Dendritic cell treated with granulocyte-macrophage colony-stimulating factor and Interleukin-4, amounts not matched to agents 40 ng/mL and 50 ng/mL, for 4 days (primary cell): Measurements from ENCODE around the gene ZCCHC2.

Experiments used
- H3K27ac Mint-ChIP-seq: one replicate; pipeline ENCODE4 v1.8.0; 2022; ENCODE audit warnings: mild to moderate bottlenecking, mixed read lengths
- H3K27me3 Mint-ChIP-seq: one replicate; pipeline ENCODE4 v1.8.0; 2022; ENCODE audit warnings: mild to moderate bottlenecking, mixed read lengths
- H3K36me3 Mint-ChIP-seq: one replicate; pipeline ENCODE4 v1.8.0; 2022; ENCODE audit warnings: low read depth, mixed read lengths
- H3K4me1 Mint-ChIP-seq: one replicate; pipeline ENCODE4 v1.8.0; 2022; ENCODE audit warnings: low read depth, mixed read lengths
- H3K4me3 Mint-ChIP-seq: one replicate; pipeline ENCODE4 v1.8.0; 2022; ENCODE audit warnings: mild to moderate bottlenecking, moderate library complexity, mixed read lengths
- H3K9me3 Mint-ChIP-seq: one replicate; pipeline ENCODE4 v1.8.0; 2022; ENCODE audit warnings: mixed read lengths
- intact Hi-C: fragments of 100-400 bp; cut with micrococcal nuclease; formaldehyde crosslinking; loops from one replicate; pipeline ENCODE4 v1.15.0; 2022

ZCCHC2 gene

GRCh38 chr18:62584241-62585120, 61.7 kb downstream of the ZCCHC2 start:
- intact Hi-C loops = loop anchor here (1.0 to 10.0 kb wide), 3 partner anchors 130 to 402 kb away; partner anchors contain the start of gene PHLPP1
- Mint-ChIP-seq H3K27me3 (peaks cover 2% of the 10 kb centered on the region), H3K27ac (peak overlapping the region; percentile 68), H3K4me3 (peak overlapping the region; percentile 40), H3K36me3 (peaks cover 61% of the 10 kb centered on the region), H3K9me3 (no peaks in the 10 kb centered on the region), H3K4me1 (peaks cover 44% of the 10 kb centered on the region)

- Mint-ChIP-seq H3K27me3 (peaks cover 5% of the 10 kb centered on the region), H3K9me3 (no peaks in the 10 kb centered on the region), H3K4me1 (peaks cover 44% of the 10 kb centered on the region), H3K4me3 (no peak overlapping the region), H3K27ac (no peak overlapping the region), H3K36me3 (peaks cover 52% of the 10 kb centered on the region)
- intact Hi-C loops = loop anchor here (1.0 to 10.0 kb wide), 2 partner anchors 129 to 397 kb away; partner anchors contain the start of gene PHLPP1
Observed at GRCh38 chr18:62585274-62586150, 62.7 kb downstream of the ZCCHC2 start.

- H3K4me3 Mint-ChIP-seq = peak overlapping the region; percentile 38
- no peak overlapping the region for H3K27ac Mint-ChIP-seq
- peaks cover 52% of the 10 kb centered on the region for H3K36me3 Mint-ChIP-seq
- peaks cover 5% of the 10 kb centered on the region for H3K27me3 Mint-ChIP-seq
- peaks cover 51% of the 10 kb centered on the region for H3K4me1 Mint-ChIP-seq
- H3K9me3 Mint-ChIP-seq = no peaks in the 10 kb centered on the region
- intact Hi-C loops = loop anchor here (1.0 to 10.0 kb wide), 2 partner anchors 129 to 396 kb away; partner anchors contain the start of gene PHLPP1
Observed at GRCh38 chr18:62586151-62586774, 63.4 kb downstream of the ZCCHC2 start.

GRCh38 chr18:62586781-62587487, 64.1 kb downstream of the ZCCHC2 start:
- H3K27ac Mint-ChIP-seq = no peak overlapping the region
- no peaks in the 10 kb centered on the region for H3K9me3 Mint-ChIP-seq
- H3K27me3 Mint-ChIP-seq = peaks cover 8% of the 10 kb centered on the region
- peaks cover 48% of the 10 kb centered on the region for H3K36me3 Mint-ChIP-seq
- intact Hi-C loops = loop anchor here (1.0 to 10.0 kb wide), 2 partner anchors 128 to 395 kb away; partner anchors contain the start of gene PHLPP1
- H3K4me1 Mint-ChIP-seq = peaks cover 51% of the 10 kb centered on the region
- H3K4me3 Mint-ChIP-seq = no peak overlapping the region

- no peak overlapping the region for H3K27ac Mint-ChIP-seq
- H3K9me3 Mint-ChIP-seq = no peaks in the 10 kb centered on the region
- H3K4me3 Mint-ChIP-seq = no peak overlapping the region
- peaks cover 40% of the 10 kb centered on the region for H3K36me3 Mint-ChIP-seq
- intact Hi-C loops = loop anchor here (10.0 kb wide), 1 partner anchor 127 kb away; the partner anchor contains the start of gene PHLPP1
- H3K27me3 Mint-ChIP-seq = peaks cover 14% of the 10 kb centered on the region
- peaks cover 47% of the 10 kb centered on the region for H3K4me1 Mint-ChIP-seq
Observed at GRCh38 chr18:62587689-62588088, 64.9 kb downstream of the ZCCHC2 start.

GRCh38 chr18:62588217-62588616, 65.4 kb downstream of the ZCCHC2 start:
- intact Hi-C loops = loop anchor here (10.0 kb wide), 1 partner anchor 127 kb away; the partner anchor contains the start of gene PHLPP1
- Mint-ChIP-seq H3K27me3 (peaks cover 18% of the 10 kb centered on the region), H3K27ac (no peak overlapping the region)

GRCh38 chr18:62590799-62591590, 68.2 kb downstream of the ZCCHC2 start:
- Mint-ChIP-seq H3K36me3 (peaks cover 18% of the 10 kb centered on the region), H3K9me3 (no peaks in the 10 kb centered on the region)

More at GRCh38 chr18:62588217-62588616, 65.4 kb downstream of the ZCCHC2 start:
- peaks cover 43% of the 10 kb centered on the region for H3K4me1 Mint-ChIP-seq
- no peaks in the 10 kb centered on the region for H3K9me3 Mint-ChIP-seq
- H3K36me3 Mint-ChIP-seq = peaks cover 40% of the 10 kb centered on the region
- no peak overlapping the region for H3K4me3 Mint-ChIP-seq

GRCh38 chr18:62596145-62597005, 73.5 kb downstream of the ZCCHC2 start:
- Mint-ChIP-seq H3K27ac (no peak overlapping the region), H3K9me3 (no peaks in the 10 kb centered on the region), H3K4me1 (peaks cover 13% of the 10 kb centered on the region), H3K27me3 (peaks cover 75% of the 10 kb centered on the region), H3K36me3 (no peaks in the 10 kb centered on the region), H3K4me3 (peak overlapping the region; percentile 27)
- intact Hi-C loops = no loop called here

More at GRCh38 chr18:62590799-62591590, 68.2 kb downstream of the ZCCHC2 start:
- Mint-ChIP-seq H3K27me3 (peaks cover 41% of the 10 kb centered on the region), H3K27ac (no peak overlapping the region), H3K4me3 (no peak overlapping the region), H3K4me1 (peaks cover 28% of the 10 kb centered on the region)
- intact Hi-C loops = no loop called here

- Mint-ChIP-seq H3K27me3 (peaks cover 42% of the 10 kb centered on the region), H3K4me1 (peaks cover 9% of the 10 kb centered on the region), H3K4me3 (no peak overlapping the region), H3K9me3 (no peaks in the 10 kb centered on the region), H3K36me3 (no peaks in the 10 kb centered on the region), H3K27ac (no peak overlapping the region)
- intact Hi-C loops = no loop called here
Observed at GRCh38 chr18:62601871-62602270, 79.0 kb downstream of the ZCCHC2 start.

GRCh38 chr18:62602706-62603105, 79.9 kb downstream of the ZCCHC2 start:
- intact Hi-C loops = no loop called here
- peaks cover 34% of the 10 kb centered on the region for H3K27me3 Mint-ChIP-seq
- H3K4me1 Mint-ChIP-seq = peaks cover 5% of the 10 kb centered on the region
- H3K9me3 Mint-ChIP-seq = no peaks in the 10 kb centered on the region
- H3K4me3 Mint-ChIP-seq = no peak overlapping the region
- H3K36me3 Mint-ChIP-seq = no peaks in the 10 kb centered on the region
- H3K27ac Mint-ChIP-seq = no peak overlapping the region

GRCh38 chr18:62603211-62603610, 80.4 kb downstream of the ZCCHC2 start:
- Mint-ChIP-seq H3K4me1 (peaks cover 5% of the 10 kb centered on the region), H3K36me3 (no peaks in the 10 kb centered on the region), H3K27me3 (peaks cover 30% of the 10 kb centered on the region), H3K4me3 (no peak overlapping the region), H3K27ac (no peak overlapping the region), H3K9me3 (no peaks in the 10 kb centered on the region)
- intact Hi-C loops = no loop called here
